KBM-7 (cell line): Measurements from ENCODE around the gene STK17A.
"Not testable (repeated sequence)": the region's sequence is repeated elsewhere in the genome, so short reads cannot be mapped to it uniquely, and the experiment has no call there.

Experiments used
- DNase-seq: peaks from one replicate; pipeline ENCODE4 v3.0.0-alpha.2; 2015
- in situ Hi-C: fragments of 300-500 bp; cut with MboI; formaldehyde crosslinking; loops from 2 replicates; pipeline ENCODE4 v1.14.3; 2020; ENCODE audit warnings: low sequenced_read_pairs, low pct_unique_long_range_greater_than_20kb, mixed read lengths

The STK17A gene

GRCh38 chr7:43591558-43592180 lies 8.8 kb downstream of the STK17A start:
- in situ Hi-C loops, result no loop called here
- DNase-seq, result no peak

DNA sequence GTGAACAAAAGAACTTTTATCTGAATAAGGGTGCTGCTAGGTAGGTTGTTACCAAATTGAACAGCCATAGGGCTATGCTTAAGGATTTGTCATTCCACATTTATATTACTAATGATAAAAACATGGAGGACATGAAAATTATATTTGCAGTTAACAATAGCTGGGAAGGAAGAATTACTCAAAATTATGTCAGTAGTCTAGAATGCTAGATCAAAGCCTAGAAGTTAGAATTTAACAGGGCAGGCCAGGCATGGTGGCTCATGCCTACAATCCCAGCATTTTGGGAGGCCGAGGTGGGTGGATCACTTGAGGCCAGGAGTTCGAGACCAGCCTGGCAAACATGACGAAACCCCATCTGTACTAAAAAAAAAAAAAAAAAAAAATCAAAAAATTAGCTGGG lies 9.4 kb downstream of the STK17A start:
- no peak for DNase-seq
- in situ Hi-C loops, result no loop called here

DNA sequence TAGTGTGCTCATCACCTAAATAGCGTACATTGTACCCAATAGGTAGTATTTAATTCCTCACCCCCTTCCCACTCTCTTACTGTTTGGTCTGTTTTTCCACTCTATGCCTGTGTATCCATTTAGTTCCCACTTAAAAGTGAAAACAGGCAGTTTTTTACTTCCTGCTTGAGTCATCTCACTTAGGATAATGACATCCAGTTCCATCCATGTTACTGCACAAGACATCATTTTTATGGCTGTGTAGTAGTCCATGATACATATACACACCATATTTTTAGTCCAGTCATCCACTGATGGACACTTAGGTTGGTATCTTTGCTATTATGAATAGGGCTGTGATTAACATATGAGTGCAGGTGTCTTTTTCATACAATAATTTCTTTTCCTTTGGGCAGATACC lies 10.1 kb downstream of the STK17A start:
- in situ Hi-C loops, result no loop called here
- no peak for DNase-seq

GRCh38 chr7:43594020-43594419 lies 11.1 kb downstream of the STK17A start:
- in situ Hi-C loops, result no loop called here
- no peak for DNase-seq

DNA sequence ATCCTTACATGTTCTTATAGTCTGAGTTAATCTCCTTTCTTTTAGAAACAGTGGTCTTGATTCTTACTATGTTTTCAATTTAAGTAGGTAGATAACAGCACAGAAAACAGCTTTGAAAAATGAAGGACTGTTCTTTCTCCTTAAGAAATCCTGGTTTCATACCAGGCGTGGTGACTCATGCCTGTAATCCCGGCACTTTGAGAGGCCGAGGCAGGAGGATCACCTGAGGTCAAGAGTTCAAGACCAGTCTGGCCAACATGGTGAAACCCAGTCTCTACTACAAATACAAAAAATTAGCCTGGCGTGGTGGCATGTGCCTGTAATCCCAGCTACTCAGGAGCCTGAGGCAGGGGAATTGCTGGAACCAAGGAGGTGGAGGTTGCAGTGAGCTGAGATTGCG lies 13.5 kb downstream of the STK17A start:
- in situ Hi-C loops, DNase-seq: not testable (repeated sequence)

GRCh38 chr7:43600056-43600455 lies 17.1 kb downstream of the STK17A start:
- DNase-seq, result no peak
- in situ Hi-C loops, result no loop called here

- no peak for DNase-seq
- in situ Hi-C loops, result no loop called here
These were observed 19.3 kb downstream of the STK17A start for GRCh38 chr7:43602256-43602655.

DNA sequence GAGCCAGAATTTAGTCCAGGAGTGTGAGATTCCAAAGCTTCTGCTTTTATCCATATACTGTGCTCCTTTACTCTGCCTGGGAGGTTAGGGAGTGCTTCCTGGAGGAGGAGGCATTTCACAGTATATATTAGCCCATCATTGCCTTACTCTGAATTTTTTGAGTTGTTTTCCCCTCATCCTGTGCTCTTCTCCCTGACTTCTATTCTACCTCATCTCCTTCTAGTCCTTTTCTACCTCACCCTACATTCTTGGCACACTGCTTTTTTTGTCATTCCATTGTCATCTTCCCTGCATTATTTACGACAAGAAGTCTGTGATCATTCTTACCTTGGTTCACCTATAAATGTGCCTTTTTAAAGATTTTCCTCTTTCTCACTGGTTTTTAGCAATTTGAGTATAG lies 21.3 kb downstream of the STK17A start:
- in situ Hi-C loops, result no loop called here
- no peak for DNase-seq

DNA sequence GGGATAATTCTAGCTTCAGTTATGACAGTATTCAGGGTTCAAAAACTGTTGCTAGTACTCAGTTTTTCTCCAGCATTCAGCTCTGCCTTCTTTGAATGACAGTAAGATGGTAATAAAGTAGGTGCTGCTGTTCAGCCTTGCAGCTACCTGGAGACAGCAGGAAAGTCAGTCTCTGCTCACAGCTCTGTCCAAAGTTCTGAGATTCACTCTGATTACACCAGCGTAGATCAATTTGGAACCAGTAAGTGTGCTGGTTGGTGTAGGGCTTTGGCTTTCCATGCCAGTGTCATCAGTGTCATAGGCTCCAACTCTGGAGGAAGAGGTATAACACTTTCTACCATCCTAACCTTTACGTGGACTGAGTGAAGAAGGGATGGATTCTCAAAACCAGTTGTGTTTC lies 26.2 kb downstream of the STK17A start:
- no peak for DNase-seq
- in situ Hi-C loops, result no loop called here

GRCh38 chr7:43612128-43612527 lies 29.2 kb downstream of the STK17A start:
- no peak for DNase-seq
- in situ Hi-C loops, result no loop called here

GRCh38 chr7:43612599-43613589 lies 30.0 kb downstream of the STK17A start:
- in situ Hi-C loops, result no loop called here
- DNase-seq, result no peak

DNA sequence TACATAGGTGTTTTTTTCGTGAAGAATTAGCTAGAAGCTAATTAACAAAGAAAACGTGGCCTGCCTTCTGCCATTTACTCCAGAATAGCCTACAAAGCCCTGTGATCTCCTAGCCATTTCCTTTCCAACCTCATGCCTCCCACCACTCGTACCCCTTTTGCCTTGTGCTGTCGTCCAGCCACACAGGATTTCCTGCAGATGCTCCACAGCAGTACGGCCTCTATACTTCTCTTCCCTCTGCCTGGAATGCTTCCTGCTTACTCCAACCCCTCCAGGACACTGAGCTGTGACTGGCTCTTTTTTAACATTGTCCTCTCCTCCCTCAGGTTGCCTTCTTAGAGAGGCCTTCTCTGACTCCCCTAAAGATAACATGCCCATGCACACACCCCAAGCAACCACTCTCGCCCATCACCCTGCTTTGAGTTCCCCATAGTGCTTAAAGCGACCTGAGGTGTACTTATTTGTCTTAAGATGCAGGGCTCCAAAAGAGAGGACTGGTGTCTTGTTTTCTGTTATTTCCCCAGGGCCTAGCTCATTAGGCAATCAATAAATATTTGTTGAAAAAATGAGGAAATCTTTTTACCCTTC lies 32.7 kb downstream of the STK17A start:
- in situ Hi-C loops, result no loop called here

GRCh38 chr7:43616977-43617376 lies 34.1 kb downstream of the STK17A start:
- no peak for DNase-seq
- in situ Hi-C loops, result no loop called here

More for the DNA sequence above, 32.7 kb downstream of the STK17A start:
- no peak for DNase-seq

- in situ Hi-C loops, result no loop called here
- DNase-seq, result no peak
These were observed 35.2 kb downstream of the STK17A start for GRCh38 chr7:43618073-43618472.

DNA sequence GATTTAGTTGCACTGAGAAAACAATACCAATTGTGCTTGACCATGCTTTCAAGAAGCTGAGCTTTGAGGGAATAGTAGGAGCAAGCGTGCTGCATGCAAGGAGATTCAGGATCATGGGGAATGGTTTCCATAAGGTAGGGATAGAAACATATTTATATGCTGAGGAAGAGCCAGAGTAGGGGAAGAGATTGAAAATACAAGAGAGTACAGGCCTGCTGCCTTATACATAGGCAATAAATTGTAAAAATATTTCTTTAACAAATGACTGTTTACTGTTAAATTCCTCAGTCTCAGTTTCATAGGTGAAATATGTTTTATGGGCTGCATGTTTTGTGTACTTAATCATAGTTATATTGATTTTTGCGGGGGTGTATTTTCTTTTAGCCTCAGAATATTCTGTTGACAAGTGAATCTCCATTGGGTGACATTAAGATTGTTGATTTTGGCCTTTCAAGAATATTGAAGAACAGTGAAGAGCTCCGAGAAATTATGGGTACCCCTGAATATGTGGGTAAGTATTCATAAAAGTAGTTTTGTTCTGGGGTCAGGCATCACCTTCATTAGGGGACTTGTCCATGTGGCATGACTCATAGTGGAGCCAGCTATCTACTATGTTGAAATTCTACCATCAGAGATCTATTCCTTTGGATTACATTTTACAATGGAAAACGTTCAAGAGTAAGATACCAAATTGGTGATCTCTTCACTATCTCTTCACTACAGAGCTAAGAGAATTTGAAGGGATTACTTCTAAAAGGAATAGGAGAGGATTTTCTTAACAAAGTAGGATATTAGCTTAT lies 36.5 kb downstream of the STK17A start:
- DNase-seq, result no peak
- in situ Hi-C loops, result no loop called here

DNA sequence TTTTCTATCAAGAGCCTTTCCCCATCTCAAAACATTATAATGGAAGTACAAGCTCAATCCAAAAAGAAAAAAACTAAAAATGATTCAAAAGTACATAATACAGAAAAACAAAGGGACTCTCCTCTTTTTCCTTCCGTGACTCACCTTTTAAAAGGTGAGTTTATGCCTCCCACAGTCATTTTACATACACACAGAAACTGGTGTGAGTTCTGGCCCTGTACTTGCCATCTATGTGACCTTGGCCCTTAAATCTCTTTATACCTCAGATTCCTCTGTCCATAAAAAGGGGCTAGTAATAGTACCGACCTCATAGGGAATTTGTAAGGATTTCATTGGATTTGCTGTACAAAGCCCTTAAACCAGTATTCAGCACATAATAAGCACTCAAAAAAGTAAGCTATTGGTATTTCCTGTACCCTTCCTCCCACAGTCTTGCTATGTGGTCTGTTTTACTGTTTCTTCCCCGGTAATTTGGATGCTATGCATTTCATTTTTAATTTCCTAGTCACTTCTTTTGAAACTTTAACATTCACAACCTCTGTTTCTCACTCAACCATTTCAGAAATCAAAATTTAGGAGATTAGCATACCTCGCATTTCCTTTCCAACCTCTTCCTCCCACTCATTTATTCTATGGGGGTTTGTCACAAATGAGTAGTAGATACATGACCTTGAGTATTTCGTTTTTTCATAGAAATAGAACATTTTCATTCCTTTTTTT lies 39.0 kb downstream of the STK17A start:
- DNase-seq, result no peak
- in situ Hi-C loops, result no loop called here

DNA sequence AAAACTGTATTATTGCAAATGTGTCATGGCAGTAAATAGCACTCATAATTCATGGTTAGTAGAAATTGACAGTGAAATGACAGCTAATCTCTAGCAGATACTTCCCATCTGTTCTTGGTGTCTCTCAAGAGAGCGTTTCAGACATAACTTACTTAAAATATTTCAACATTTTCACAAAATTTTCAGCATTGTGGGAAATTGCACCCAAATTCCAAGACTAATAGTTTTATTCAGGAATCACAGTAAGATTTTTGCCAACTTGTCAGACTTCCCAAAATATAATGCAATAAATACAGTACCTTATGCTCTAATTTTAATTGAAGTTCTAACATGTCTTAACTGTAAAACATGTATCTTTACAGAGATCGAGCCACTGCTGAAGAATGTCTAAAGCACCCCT lies 41.2 kb downstream of the STK17A start:
- in situ Hi-C loops, result no loop called here
- no peak for DNase-seq

- no peak for DNase-seq
These were observed 42.5 kb downstream of the STK17A start for GRCh38 chr7:43625453-43625852.

DNA sequence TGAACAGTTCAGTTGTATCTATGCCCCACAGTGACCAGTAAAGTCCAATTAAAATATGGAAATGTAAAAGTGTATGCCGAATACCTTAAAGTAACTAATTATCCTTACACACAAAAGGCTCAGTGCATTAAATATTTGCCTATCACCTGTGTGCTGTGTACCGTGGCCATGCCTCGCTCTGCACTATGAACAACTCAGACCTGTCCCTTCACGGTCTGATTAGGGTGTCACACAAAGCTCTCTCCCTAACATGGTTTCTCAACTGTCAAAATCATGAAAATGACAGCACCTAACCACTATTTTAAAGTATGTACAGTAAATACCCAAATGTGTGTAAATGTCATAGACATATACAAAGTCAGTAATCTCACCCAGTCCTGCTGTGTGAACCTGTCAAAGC lies 43.1 kb downstream of the STK17A start:
- in situ Hi-C loops, result no loop called here
- no peak for DNase-seq

More at GRCh38 chr7:43625453-43625852, 42.5 kb downstream of the STK17A start:
- in situ Hi-C loops, result no loop called here
